IMR-90 (cell line): ENCODE results near the gene POMGNT1.

ENCODE experiments used
- CTCF ChIP-seq: conservative IDR thresholded peaks from 2 replicates; pipeline ENCODE4 v1.5.1; 2012; ENCODE audit warnings: mild to moderate bottlenecking, low read depth, low read length, improper control_type of control experiment
- MXI1 ChIP-seq: IDR thresholded peaks from 2 replicates; pipeline ENCODE4 v1.6.1; 2012; ENCODE audit warnings: low read depth, mild to moderate bottlenecking, low read length, moderate library complexity, borderline replicate concordance
- POLR2A ChIP-seq: IDR thresholded peaks from 2 replicates; pipeline ENCODE4 v1.6.1; 2012; ENCODE audit warnings: mild to moderate bottlenecking, low read depth, low read length
- RCOR1 ChIP-seq: IDR thresholded peaks from 2 replicates; pipeline ENCODE4 v1.6.1; 2012; ENCODE audit warnings: mild to moderate bottlenecking, low read length, improper control_type of control experiment; ENCODE audit not compliant: insufficient replicate concordance
- RFX5 ChIP-seq: IDR thresholded peaks from 2 replicates; pipeline ENCODE4 v1.8.0; 2012; ENCODE audit warnings: low read depth, mild to moderate bottlenecking, low read length, moderate library complexity
- SMC3 ChIP-seq: fragments of 150-350 bp; IDR thresholded peaks from 2 replicates; pipeline ENCODE4 v1.6.1; 2016; ENCODE audit warnings: low read depth, mild to moderate bottlenecking, antibody characterized with exemption, low read length, moderate library complexity

- TF ChIP-seq CTCF (no peak), POLR2A (no peak), RCOR1 (no peak), RFX5 (no peak), MXI1 (no peak), SMC3 (no peak)
These were observed 26.4 kb downstream of the POMGNT1 start for GRCh38 chr1:46171871-46172270.
